IMR-90 (cell line): ENCODE results near the gene CRACR2B. TPM values are rescaled to one million over a fixed set of nuclear protein-coding genes. Genes with fewer than 3 reads are reported as not detected.

Experiments used
- ATAC-seq: fragments of 200-7000 bp; cut with Tn5 transposase; 2 replicates; pipeline ENCODE4 v1.9.1; 2020; ENCODE audit warnings: low read depth, mild to moderate bottlenecking, moderate library complexity
- BruUV-seq: library from RNA; stranded (reverse); fragments of 400-500 nt; replicated peaks from 2 replicates; lab custom pipeline; 2021; lab: Mats Ljungman, UMichigan
- CTCF ChIA-PET: fragments of 300-600 bp; formaldehyde crosslinking; extraction: SDS; loops from one replicate; lab custom pipeline; 2021; ENCODE audit warnings: antibody characterized with exemption; lab: Yijun Ruan, JAX
- POLR2A ChIA-PET: fragments of 300-600 bp; sonication (Branson Sonifier 250); formaldehyde crosslinking; loops from one replicate; lab custom pipeline; 2022; ENCODE audit warnings: antibody characterized with exemption; ENCODE audit not compliant: unreplicated experiment; lab: Charles Lee
- DNase-seq: peaks from one replicate; pipeline ENCODE4 v3.0.0; 2013
- H2AFZ ChIP-seq: replicated peaks from 2 replicates; pipeline ENCODE3; 2013; ENCODE audit warnings: low read length, mild to moderate bottlenecking; ENCODE audit not compliant: poor library complexity
- H2AK5ac ChIP-seq: 2 replicates; pipeline ENCODE4 v1.6.1; 2013; ENCODE audit warnings: low read depth, low read length, inconsistent platforms
- H2AK9ac ChIP-seq: replicated peaks from 2 replicates; pipeline ENCODE3; 2013; ENCODE audit warnings: mild to moderate bottlenecking, low read depth, low read length, moderate library complexity; ENCODE audit not compliant: poor library complexity
- H2BK120ac ChIP-seq: 2 replicates; pipeline ENCODE4 v1.6.1; 2013; ENCODE audit warnings: low read depth, low read length, inconsistent platforms
- H2BK15ac ChIP-seq: 3 replicates; pipeline ENCODE4 v1.6.1; 2013; ENCODE audit warnings: low read depth, low read length, inconsistent platforms
- H2BK20ac ChIP-seq: 2 replicates; pipeline ENCODE4 v1.6.1; 2013; ENCODE audit warnings: low read depth, mild to moderate bottlenecking, inconsistent platforms, low read length, moderate library complexity
- H2BK5ac ChIP-seq: 2 replicates; pipeline ENCODE4 v1.6.1; 2013; ENCODE audit warnings: mild to moderate bottlenecking, low read depth, low read length, inconsistent platforms; ENCODE audit not compliant: poor library complexity, severe bottlenecking
- H3K14ac ChIP-seq: replicated peaks from 2 replicates; pipeline ENCODE4 v1.6.1; 2013; ENCODE audit warnings: low read depth, low read length, inconsistent platforms
- H3K18ac ChIP-seq: 2 replicates; pipeline ENCODE4 v1.6.1; 2013; ENCODE audit warnings: low read depth, low read length, control low read depth
- H3K23ac ChIP-seq: 2 replicates; pipeline ENCODE4 v1.6.1; 2013; ENCODE audit warnings: low read depth, low read length, inconsistent platforms
- H3K27ac ChIP-seq: 2 replicates; pipeline ENCODE4 v1.5.1; 2013; ENCODE audit warnings: mild to moderate bottlenecking, control low read depth, low read length; ENCODE audit not compliant: insufficient read depth
- H3K27me3 ChIP-seq: 2 replicates; pipeline ENCODE4 v1.6.1; 2013; ENCODE audit warnings: low read length; ENCODE audit not compliant: control insufficient read depth, insufficient read depth
- H3K36me3 ChIP-seq: 2 replicates; pipeline ENCODE4 v1.6.1; 2013; ENCODE audit warnings: low read length, mixed read lengths; ENCODE audit not compliant: control insufficient read depth, insufficient read depth
- H3K4ac ChIP-seq: 2 replicates; pipeline ENCODE4 v1.6.1; 2013; ENCODE audit warnings: low read depth, low read length, inconsistent platforms
- H3K4me1 ChIP-seq: 2 replicates; pipeline ENCODE4 v1.6.1; 2013; ENCODE audit warnings: low read length, mixed read lengths; ENCODE audit not compliant: control insufficient read depth, insufficient read depth
- H3K4me2 ChIP-seq: 2 replicates; pipeline ENCODE4 v1.6.1; 2013; ENCODE audit warnings: low read depth, mild to moderate bottlenecking, control low read depth, low read length, moderate library complexity
- H3K4me3 ChIP-seq: 2 replicates; pipeline ENCODE4 v1.5.1; 2013; ENCODE audit warnings: low read depth, mild to moderate bottlenecking, control low read depth, low read length, moderate library complexity; ENCODE audit not compliant: insufficient read depth
- H3K56ac ChIP-seq: 2 replicates; pipeline ENCODE4 v1.6.1; 2013; ENCODE audit warnings: low read length, inconsistent platforms; ENCODE audit not compliant: insufficient read depth; ENCODE audit errors: extremely low read depth
- H3K79me1 ChIP-seq, 2 experiments: 2 replicates each; pipeline ENCODE4 v1.6.1; 2013; ENCODE audit warnings: low read length in 2 of 2, inconsistent platforms in 1 of 2, low read depth in 1 of 2
- H3K9ac ChIP-seq: 2 replicates; pipeline ENCODE4 v1.6.1; 2013; ENCODE audit warnings: low read depth, low read length, control low read depth
- H3K9me1 ChIP-seq: 2 replicates; pipeline ENCODE4 v1.6.1; 2013; ENCODE audit warnings: low read length, inconsistent platforms; ENCODE audit not compliant: insufficient read depth
- H3K9me3 ChIP-seq: 2 replicates; pipeline ENCODE4 v1.6.1; 2013; ENCODE audit warnings: low read length; ENCODE audit not compliant: control insufficient read depth, insufficient read depth
- H4K20me1 ChIP-seq: 2 replicates; pipeline ENCODE4 v1.6.1; 2013; ENCODE audit warnings: low read length, inconsistent platforms; ENCODE audit not compliant: insufficient read depth
- H4K5ac ChIP-seq: 2 replicates; pipeline ENCODE4 v1.6.1; 2013; ENCODE audit warnings: mild to moderate bottlenecking, low read depth, low read length, control low read depth
- H4K8ac ChIP-seq, 2 experiments: 2 replicates each; pipeline ENCODE4 v1.6.1; 2013; ENCODE audit warnings: low read depth in 2 of 2, low read length in 2 of 2, control low read depth in 1 of 2, inconsistent platforms in 1 of 2
- H4K91ac ChIP-seq: 2 replicates; pipeline ENCODE4 v1.6.1; 2013; ENCODE audit warnings: low read depth, low read length, inconsistent platforms; ENCODE audit not compliant: insufficient read depth
- BHLHE40 ChIP-seq: fragments of 150-350 bp; IDR thresholded peaks from 2 replicates; pipeline ENCODE4 v1.6.1; 2016; ENCODE audit warnings: mild to moderate bottlenecking, low read depth, low read length
- FOS ChIP-seq: fragments of 150-350 bp; IDR thresholded peaks from 2 replicates; pipeline ENCODE4 v1.6.1; 2016; ENCODE audit warnings: low read depth, low read length
- MXI1 ChIP-seq: IDR thresholded peaks from 2 replicates; pipeline ENCODE4 v1.6.1; 2012; ENCODE audit warnings: low read depth, mild to moderate bottlenecking, low read length, moderate library complexity, borderline replicate concordance
- RCOR1 ChIP-seq: IDR thresholded peaks from 2 replicates; pipeline ENCODE4 v1.6.1; 2012; ENCODE audit warnings: mild to moderate bottlenecking, low read length, improper control_type of control experiment; ENCODE audit not compliant: insufficient replicate concordance
- RFX5 ChIP-seq: IDR thresholded peaks from 2 replicates; pipeline ENCODE4 v1.8.0; 2012; ENCODE audit warnings: low read depth, mild to moderate bottlenecking, low read length, moderate library complexity
- SMC3 ChIP-seq: fragments of 150-350 bp; IDR thresholded peaks from 2 replicates; pipeline ENCODE4 v1.6.1; 2016; ENCODE audit warnings: low read depth, mild to moderate bottlenecking, antibody characterized with exemption, low read length, moderate library complexity
- WGBS, 2 experiments: methylation state at CpG; one replicate each; pipeline versions ENCODE4 v1.1.5 to v1.1.7; 2013; ENCODE audit warnings: missing lambda C conversion rate in 2 of 2; ENCODE audit not compliant: insufficient read length in 1 of 2; ENCODE audit errors: extremely low coverage in 2 of 2; 5-methylcytosine and 5-hydroxymethylcytosine counted together
- dilution Hi-C: fragments of 300-500 bp; cut with HindIII; formaldehyde crosslinking; loops from one replicate; pipeline ENCODE4 v1.14.3; 2018; ENCODE audit warnings: low sequenced_read_pairs; ENCODE audit not compliant: unreplicated experiment
- in situ Hi-C: fragments of 300-500 bp; cut with MboI; formaldehyde crosslinking; loops from 3 replicates; pipeline ENCODE4 v1.14.3; 2019; ENCODE audit warnings: low sequenced_read_pairs, inconsistent platforms, mixed read lengths
- intact Hi-C: fragments of 100-400 bp; cut with micrococcal nuclease; formaldehyde crosslinking; loops from 2 replicates; pipeline ENCODE4 v1.10.0; 2022
- polyA plus RNA-seq, 3 experiments: library from polyadenylated mRNA; depleted of rRNA; stranded (reverse); fragments of >200 nt; gene quantifications; 2 replicates each; pipeline ENCODE4 v1.2.3, GENCODE V29; 2012; ENCODE audit warnings: low replicate concordance in 1 of 3
- total RNA-seq: library from RNA; depleted of rRNA; stranded (reverse); fragments of >200 nt; gene quantifications from 2 replicates; pipeline ENCODE4 v1.2.3, GENCODE V29; 2012

Gene CRACR2B
- total and polyA plus RNA-seq, 2 of the 4 experiments (the other 2 are of a cell fraction): 0.54 to 2.5 TPM

DNA sequence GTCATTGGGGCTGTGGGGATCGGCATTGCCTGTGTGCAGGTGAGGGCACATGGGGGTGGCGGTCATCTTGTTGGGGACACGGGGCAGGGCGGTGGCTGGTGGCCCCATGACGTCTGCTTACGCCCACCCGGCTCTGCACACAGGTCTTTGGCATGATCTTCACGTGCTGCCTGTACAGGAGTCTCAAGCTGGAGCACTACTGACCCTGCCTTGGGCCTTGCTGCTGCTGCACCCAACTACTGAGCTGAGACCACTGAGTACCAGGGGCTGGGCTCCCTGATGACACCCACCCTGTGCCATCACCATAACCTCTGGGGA is 10.2 kb downstream of the CRACR2B start:
- no peak overlapping the region for H3K18ac ChIP-seq
- no peak overlapping the region for H3K4me3 ChIP-seq
- dilution Hi-C loops: no loop called here
- H2BK120ac ChIP-seq: no peak overlapping the region
- no peak overlapping the region for H3K56ac ChIP-seq
- H2AK5ac ChIP-seq: no peak overlapping the region
- no peak overlapping the region for H3K14ac ChIP-seq
- H2AK9ac ChIP-seq: no peak overlapping the region
- H3K23ac ChIP-seq: no peak overlapping the region
- POLR2A ChIA-PET: interaction anchor here (1.8 kb wide), 1 partner anchor 19 kb away, joined by 5 read pairs; the partner anchor contains the start of gene PNPLA2
- ATAC-seq: no peak
- no peaks in the 10 kb centered on the region for H3K27me3 ChIP-seq
- no peak overlapping the region for H2AFZ ChIP-seq
- no peak overlapping the region for H2BK20ac ChIP-seq
- no peak overlapping the region for H4K91ac ChIP-seq
- no peak overlapping the region for H3K27ac ChIP-seq
- peaks cover 52% of the 10 kb centered on the region for H3K36me3 ChIP-seq
- H2BK5ac ChIP-seq: no peak overlapping the region
- H3K4me1 ChIP-seq: peaks cover 24% of the 10 kb centered on the region
- intact Hi-C loops: no loop called here
- no peaks in the 10 kb centered on the region for H3K9me3 ChIP-seq
- H3K4me2 ChIP-seq: no peak overlapping the region
- TF ChIP-seq RFX5 (no peak), FOS (no peak), RCOR1 (no peak), SMC3 (no peak), BHLHE40 (no peak), MXI1 (no peak)
- 82% methylated on average over 8 of the region's 8 CpGs; no CpG with 5 or more reads in 1 of the 2 experiments for whole genome bisulfite sequencing, 2 experiments
- CTCF ChIA-PET: no interaction called here
- peaks cover 87% of the 10 kb centered on the region for H4K20me1 ChIP-seq
- H2BK15ac ChIP-seq: no peak overlapping the region
- H4K5ac ChIP-seq: no peak overlapping the region
- no peak overlapping the region for H4K8ac ChIP-seq
- no peak for DNase-seq
- H3K9me1 ChIP-seq: peaks cover 24% of the 10 kb centered on the region
- BruUV-seq: TSS peak; percentile 90
- no peak overlapping the region for H3K9ac ChIP-seq
- in situ Hi-C loops: no loop called here
- H3K79me1 ChIP-seq: peaks cover 19 to 73% of the 10 kb centered on the region in 2 experiments; a peak in 3 of 4 replicates
- H3K4ac ChIP-seq: no peak overlapping the region
